ENCODE results near the gene STARD8.

GRCh38 chrX:68652326-68653170 lies 5.1 kb downstream of the STARD8 start:
- TF ChIP-seq BACH2 (CRISPR knock-in tag; IDR thresholded peaks at IDR 0.05; ENCODE audit: borderline replicate concordance) (no peak), RARB (CRISPR knock-in tag; IDR thresholded peaks at IDR 0.05) (no peak), PATZ1 (CRISPR knock-in tag; IDR thresholded peaks at IDR 0.05; ENCODE audit: borderline replicate concordance) (no peak), TOX (CRISPR knock-in tag; IDR thresholded peaks at IDR 0.05; ENCODE audit: borderline replicate concordance) (no peak), SNAI2 (CRISPR knock-in tag; IDR thresholded peaks at IDR 0.05) (no peak), ESRRG (CRISPR knock-in tag; IDR thresholded peaks at IDR 0.05) (no peak), CSRNP3 (CRISPR knock-in tag; IDR thresholded peaks at IDR 0.05) (no peak), ZNF70 (CRISPR knock-in tag; IDR thresholded peaks at IDR 0.05) (no peak), OSR1 (CRISPR knock-in tag; IDR thresholded peaks at IDR 0.05) (no peak), ZFP3 (CRISPR knock-in tag; IDR thresholded peaks at IDR 0.05) (no peak), CREB5 (CRISPR knock-in tag; IDR thresholded peaks at IDR 0.05; ENCODE audit: low read depth) (no peak), ZFP30 (CRISPR knock-in tag; IDR thresholded peaks at IDR 0.05) (no peak), ZNF8 (CRISPR knock-in tag; IDR thresholded peaks at IDR 0.05) (no peak)
